HG03432 (cell line): ENCODE data around the gene OSMR.

Experiments used
- ATAC-seq: cut with Tn5 transposase; IDR thresholded peaks from one replicate; pipeline ENCODE4 v1.9.1; 2021; ENCODE audit warnings: mild to moderate bottlenecking, moderate library complexity; ENCODE audit not compliant: unreplicated experiment

Gene OSMR

GRCh38 chr5:38923661-38924451, 78.0 kb downstream of the OSMR start:
- ATAC-seq: no peak

- no peak for ATAC-seq
Observed at GRCh38 chr5:38925154-38925925, 79.5 kb downstream of the OSMR start.

- no peak for ATAC-seq
Observed at GRCh38 chr5:38926121-38926520, 80.3 kb downstream of the OSMR start.

GRCh38 chr5:38927470-38927869, 81.7 kb downstream of the OSMR start:
- ATAC-seq: no peak

- no peak for ATAC-seq
Observed at GRCh38 chr5:38929838-38930237, 84.0 kb downstream of the OSMR start.

- no peak for ATAC-seq
Observed at GRCh38 chr5:38931731-38932130, 85.9 kb downstream of the OSMR start.

- no peak for ATAC-seq
Observed at GRCh38 chr5:38932854-38933408, 87.1 kb downstream of the OSMR start.

GRCh38 chr5:38935437-38935836, 89.6 kb downstream of the OSMR start:
- ATAC-seq: no peak

GRCh38 chr5:38936269-38936668, 90.5 kb downstream of the OSMR start:
- ATAC-seq: no peak

GRCh38 chr5:38938424-38938823, 92.6 kb downstream of the OSMR start:
- ATAC-seq: no peak

GRCh38 chr5:38938973-38939372, 93.2 kb downstream of the OSMR start:
- ATAC-seq: no peak

- ATAC-seq: no peak
Observed at GRCh38 chr5:38940230-38940858, 94.5 kb downstream of the OSMR start.

- no peak for ATAC-seq
Observed at GRCh38 chr5:38941912-38942311, 96.1 kb downstream of the OSMR start.

GRCh38 chr5:38944282-38944681, 98.5 kb downstream of the OSMR start:
- ATAC-seq: no peak

- ATAC-seq: no peak
Observed at GRCh38 chr5:38948501-38948900, 102.7 kb downstream of the OSMR start.

- ATAC-seq: no peak
Observed at GRCh38 chr5:38953426-38954012, 107.7 kb downstream of the OSMR start.

GRCh38 chr5:38961691-38962090, 115.9 kb downstream of the OSMR start:
- ATAC-seq: no peak

- ATAC-seq: no peak
Observed at GRCh38 chr5:38968665-38969064, 122.9 kb downstream of the OSMR start.

- ATAC-seq: no peak
Observed at GRCh38 chr5:38978036-38978435, 132.2 kb downstream of the OSMR start.

GRCh38 chr5:38979535-38979934, 133.7 kb downstream of the OSMR start:
- ATAC-seq: no peak
